ENCODE measurements around the gene TRAPPC5. TPM values are rescaled to one million over a fixed set of nuclear protein-coding genes. Genes with fewer than 3 reads are reported as not detected.
A peak's percentile ranks its signal among the peaks of the same experiment; 100 is the strongest.

TRAPPC5 gene
- total RNA-seq, 2 donors from 2014 or later: 82.6 to 108 TPM

DNA sequence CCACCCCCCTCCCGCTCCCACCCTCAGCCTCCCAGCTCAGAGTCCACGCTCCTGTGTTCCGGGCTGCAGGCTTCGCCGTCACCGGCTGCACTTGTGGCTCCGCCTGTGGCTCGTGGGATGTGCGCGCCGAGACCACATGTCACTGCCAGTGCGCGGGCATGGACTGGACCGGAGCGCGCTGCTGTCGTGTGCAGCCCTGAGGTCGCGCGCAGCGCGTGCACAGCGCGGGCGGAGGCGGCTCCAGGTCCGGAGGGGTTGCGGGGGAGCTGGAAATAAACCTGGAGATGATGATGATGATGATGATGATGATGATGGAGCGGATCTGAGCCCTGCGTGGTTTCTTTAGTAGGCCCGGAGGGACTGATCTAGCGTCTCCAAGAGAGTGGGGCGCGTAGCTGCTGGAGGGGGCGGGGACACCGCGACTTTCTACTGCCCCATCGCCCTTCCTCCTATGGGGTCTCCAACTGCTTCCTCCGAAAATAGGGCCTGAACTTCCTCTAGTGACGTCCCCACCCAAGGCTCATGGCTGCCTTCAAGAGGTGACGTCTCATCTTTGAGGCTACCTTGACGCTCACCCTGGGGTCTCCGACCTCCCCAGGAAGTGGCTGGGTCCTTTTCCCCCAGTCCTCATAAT lies 10.4 kb upstream of the TRAPPC5 start:
- no peak for DNase-seq
- intact Hi-C loops (cut with DNase I): loop anchor here in 1 of 2 donors (10.0 kb wide), 1 partner anchor 315 kb away; no protein-coding TSS in a partner anchor
- no peak for ATAC-seq

DNA sequence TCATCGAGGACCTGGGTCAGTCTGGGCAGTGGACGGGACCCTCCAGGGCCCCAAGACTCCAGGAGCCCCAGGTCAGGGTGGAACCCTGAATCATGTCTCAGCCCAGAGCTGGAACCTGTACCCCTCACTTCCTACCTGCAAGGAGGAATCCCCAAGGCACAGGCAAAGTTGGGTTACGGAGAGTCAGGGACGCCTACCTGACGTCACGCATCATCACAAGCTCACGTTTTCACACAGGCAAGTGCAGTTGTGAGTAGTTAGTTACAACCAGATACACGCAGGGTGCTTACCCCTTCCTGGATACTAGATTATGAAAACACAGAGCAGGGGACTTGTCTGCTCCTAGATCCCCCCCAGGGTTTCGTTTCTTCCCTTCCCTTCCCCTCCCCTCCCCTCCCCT lies 9.8 kb upstream of the TRAPPC5 start:
- DNase-seq (no peak), ATAC-seq (no peak)
- intact Hi-C loops (cut with DNase I): loop anchor here in 1 of 2 donors (10.0 kb wide), 1 partner anchor 316 kb away; no protein-coding TSS in a partner anchor

DNA sequence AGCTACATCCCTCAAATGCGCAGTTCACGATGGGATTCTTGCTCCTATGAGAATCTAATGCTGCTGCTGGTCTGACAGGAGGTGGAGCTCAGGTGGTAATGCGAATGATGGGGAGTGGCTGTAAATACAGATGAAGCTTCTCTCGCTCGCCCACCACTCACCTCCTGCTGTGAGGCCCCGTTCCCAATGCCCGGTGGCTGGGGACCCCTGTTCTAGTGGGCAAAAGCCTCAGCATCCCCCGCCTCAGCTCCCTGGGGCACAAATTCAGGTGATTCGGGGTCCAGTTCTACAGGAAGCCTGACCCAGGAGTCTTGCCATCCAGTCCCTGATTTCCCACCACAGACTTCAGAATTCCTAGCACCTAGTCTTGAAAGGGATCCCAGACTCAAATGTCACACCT lies 8.1 kb upstream of the TRAPPC5 start:
- ATAC-seq (no peak), DNase-seq (no peak)
- intact Hi-C loops (cut with DNase I): loop anchor here in 1 of 2 donors (10.0 kb wide), 1 partner anchor 318 kb away; no protein-coding TSS in a partner anchor

GRCh38 chr19:7674010-7675005 lies 6.3 kb upstream of the TRAPPC5 start:
- intact Hi-C loops (cut with DNase I): loop anchor here in 1 of 2 donors (10.0 kb wide), 1 partner anchor 320 kb away; no protein-coding TSS in a partner anchor
- peak; percentile 67 for DNase-seq
- peak; percentile 82 to 86 for ATAC-seq

- intact Hi-C loops (cut with DNase I): loop anchor here in 1 of 2 donors (10.0 kb wide), 1 partner anchor 322 kb away; no protein-coding TSS in a partner anchor
- no peak for ATAC-seq
- DNase-seq: no peak
Measured at GRCh38 chr19:7676376-7676775, 4.3 kb upstream of the TRAPPC5 start.

- DNase-seq (no peak), ATAC-seq (no peak)
- intact Hi-C loops (cut with DNase I): loop anchor here in 1 of 2 donors (10.0 kb wide), 1 partner anchor 322 kb away; no protein-coding TSS in a partner anchor
Measured at GRCh38 chr19:7676854-7677253, 3.8 kb upstream of the TRAPPC5 start, which contains the start of gene MCEMP1. Gene MCEMP1 (plus strand): TSS chr19:7677090. CDS start chr19:7677121, 31 bp downstream.

DNA sequence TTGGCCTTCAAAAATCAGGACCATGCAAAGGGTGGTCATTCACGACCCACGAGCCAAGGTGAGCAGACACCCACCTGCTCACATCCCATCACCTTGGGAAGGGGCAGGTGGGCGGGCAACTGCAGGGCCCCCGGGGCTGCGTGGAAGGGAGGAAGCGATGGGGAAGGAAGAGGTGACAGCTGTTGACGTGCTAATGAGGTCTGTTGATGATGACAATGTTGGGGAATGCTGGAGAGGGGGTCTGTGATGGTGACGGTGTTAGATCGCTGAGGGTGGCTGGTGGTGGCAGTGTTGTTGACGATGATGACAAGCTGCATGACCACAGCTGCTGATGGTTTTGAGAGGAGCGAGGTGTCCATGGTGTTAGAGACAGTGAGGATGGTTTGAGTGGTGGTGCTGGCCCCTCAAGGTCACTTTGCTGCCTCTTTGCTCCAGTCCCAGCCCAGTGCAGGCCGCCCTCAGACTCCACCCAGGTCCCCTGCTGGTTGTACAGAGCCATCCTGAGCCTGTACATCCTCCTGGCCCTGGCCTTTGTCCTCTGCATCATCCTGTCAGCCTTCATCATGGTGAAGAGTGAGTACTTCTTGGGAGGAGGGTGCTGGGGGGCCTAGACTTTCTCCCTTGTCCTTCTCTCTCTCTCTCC lies 2.8 kb upstream of the TRAPPC5 start:
- intact Hi-C loops (cut with DNase I): loop anchor here in 1 of 2 donors (10.0 kb wide), 1 partner anchor 323 kb away; no protein-coding TSS in a partner anchor
- ATAC-seq (no peak), DNase-seq (no peak)

DNA sequence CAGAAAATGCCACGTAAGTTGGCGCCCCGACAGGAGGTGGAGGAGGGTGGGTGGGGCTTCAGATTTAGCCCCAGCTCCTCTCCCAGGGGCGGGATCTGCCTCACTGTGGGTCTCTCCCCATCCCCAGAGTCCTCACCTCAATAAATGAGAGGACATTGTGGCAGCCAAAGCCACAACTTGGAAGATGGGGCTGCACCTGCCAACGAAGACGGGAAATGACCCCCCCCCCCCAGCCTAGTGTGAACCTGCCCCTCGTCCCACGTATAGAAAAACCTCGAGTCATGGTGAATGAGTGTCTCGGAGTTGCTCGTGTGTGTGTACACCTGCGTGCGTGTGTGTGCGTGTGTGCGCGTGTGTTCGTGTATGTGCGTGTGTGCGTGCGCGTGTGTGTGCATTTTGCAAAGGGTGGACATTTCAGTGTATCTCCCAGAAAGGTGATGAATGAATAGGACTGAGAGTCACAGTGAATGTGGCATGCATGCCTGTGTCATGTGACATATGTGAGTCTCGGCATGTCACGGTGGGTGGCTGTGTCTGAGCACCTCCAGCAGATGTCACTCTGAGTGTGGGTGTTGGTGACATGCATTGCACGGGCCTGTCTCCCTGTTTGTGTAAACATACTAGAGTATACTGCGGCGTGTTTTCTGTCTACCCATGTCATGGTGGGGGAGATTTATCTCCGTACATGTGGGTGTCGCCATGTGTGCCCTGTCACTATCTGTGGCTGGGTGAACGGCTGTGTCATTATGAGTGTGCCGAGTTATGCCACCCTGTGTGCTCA lies 1.5 kb upstream of the TRAPPC5 start:
- DNase-seq: no peak
- intact Hi-C loops (cut with DNase I): loop anchor here in 1 of 2 donors (10.0 kb wide), 1 partner anchor 324 kb away; no protein-coding TSS in a partner anchor

GRCh38 chr19:7679771-7680605 lies 645 bp upstream of the TRAPPC5 start:
- DNase-seq (no peak), ATAC-seq (no peak)
- intact Hi-C loops (cut with DNase I): loop anchor here (5.0 to 10.0 kb wide), 2 partner anchors 113 to 325 kb away; no protein-coding TSS in a partner anchor

More for the DNA sequence above, 1.5 kb upstream of the TRAPPC5 start:
- no peak for ATAC-seq

DNA sequence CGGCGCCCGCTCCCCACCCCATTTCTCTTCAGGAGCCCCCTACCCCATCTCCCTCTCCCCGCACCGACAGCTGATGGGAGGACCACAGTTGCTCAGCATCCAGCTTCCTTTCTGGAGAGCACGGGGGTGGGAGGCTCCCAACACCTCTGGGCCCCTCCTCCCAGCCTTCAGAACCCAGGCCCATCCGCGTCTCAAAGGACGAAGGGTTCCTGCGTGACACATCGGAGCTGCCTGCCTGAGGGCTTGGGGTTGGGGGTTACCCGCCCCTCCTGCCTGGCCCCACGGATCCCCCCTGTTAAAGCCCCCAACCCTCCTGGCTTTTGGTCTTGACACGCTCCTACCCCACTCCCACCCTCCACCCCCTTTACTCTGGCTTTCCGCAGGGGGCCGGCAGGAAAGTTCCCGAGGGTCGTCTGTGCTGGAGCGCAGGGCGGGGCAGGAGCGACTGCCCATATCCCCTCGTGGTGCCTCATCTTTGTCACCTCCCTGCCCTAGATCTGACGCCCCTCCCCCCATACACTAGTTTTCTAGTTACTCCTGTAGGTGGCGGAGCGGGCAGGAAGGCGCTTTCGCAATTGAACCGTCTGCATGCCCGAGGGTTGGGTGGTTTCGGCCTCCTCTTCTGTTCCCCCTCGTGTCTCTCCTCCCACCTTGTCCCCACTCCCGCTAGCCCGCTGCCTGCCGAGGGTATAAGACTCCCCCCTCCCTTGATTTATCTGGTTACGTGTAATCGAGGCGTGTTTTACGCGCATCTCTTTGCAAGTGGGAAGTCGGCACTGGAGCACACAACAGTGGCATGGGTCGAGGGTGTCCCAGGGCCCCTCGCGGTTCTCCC lies 924 bp downstream of the TRAPPC5 start:
- intact Hi-C loops (cut with DNase I): loop anchor here (5.0 to 10.0 kb wide), 2 partner anchors 114 to 327 kb away; no protein-coding TSS in a partner anchor
- DNase-seq (peak; percentile 83), ATAC-seq (peak; percentile 73 to 77)

- intact Hi-C loops (cut with DNase I): loop anchor here (5.0 to 10.0 kb wide), 2 partner anchors 115 to 328 kb away; no protein-coding TSS in a partner anchor
- DNase-seq: no peak
- ATAC-seq: no peak
Measured at GRCh38 chr19:7682175-7682855, 1.7 kb downstream of the TRAPPC5 start.

GRCh38 chr19:7685546-7686445 lies 5.2 kb downstream of the TRAPPC5 start:
- ATAC-seq (no peak), DNase-seq (no peak)
- intact Hi-C loops (cut with DNase I): loop anchor here in 1 of 2 donors (10.0 kb wide), 1 partner anchor 331 kb away; no protein-coding TSS in a partner anchor

DNA sequence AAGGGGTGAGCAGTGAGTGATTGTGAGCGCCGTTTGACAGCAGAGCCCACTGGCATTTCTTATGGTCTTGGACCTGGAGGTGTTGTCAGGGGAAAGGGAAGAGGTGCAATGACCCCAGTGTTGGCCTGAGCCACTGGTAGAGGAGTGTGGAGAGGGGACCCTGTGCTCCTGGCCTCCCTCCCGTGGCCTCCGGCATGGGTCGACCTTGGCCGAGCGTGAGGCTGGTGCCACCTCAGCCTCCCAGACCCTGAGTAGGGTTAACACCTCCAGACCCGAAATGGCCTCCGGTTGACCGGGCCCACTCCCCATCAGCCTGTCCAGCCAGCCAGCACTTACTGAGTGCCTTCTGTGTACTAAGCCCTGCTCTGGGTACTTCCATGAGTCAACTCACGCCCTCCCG lies 6.5 kb downstream of the TRAPPC5 start:
- DNase-seq: no peak
- ATAC-seq: no peak
- intact Hi-C loops (cut with DNase I): loop anchor here in 1 of 2 donors (10.0 kb wide), 1 partner anchor 332 kb away; no protein-coding TSS in a partner anchor

DNA sequence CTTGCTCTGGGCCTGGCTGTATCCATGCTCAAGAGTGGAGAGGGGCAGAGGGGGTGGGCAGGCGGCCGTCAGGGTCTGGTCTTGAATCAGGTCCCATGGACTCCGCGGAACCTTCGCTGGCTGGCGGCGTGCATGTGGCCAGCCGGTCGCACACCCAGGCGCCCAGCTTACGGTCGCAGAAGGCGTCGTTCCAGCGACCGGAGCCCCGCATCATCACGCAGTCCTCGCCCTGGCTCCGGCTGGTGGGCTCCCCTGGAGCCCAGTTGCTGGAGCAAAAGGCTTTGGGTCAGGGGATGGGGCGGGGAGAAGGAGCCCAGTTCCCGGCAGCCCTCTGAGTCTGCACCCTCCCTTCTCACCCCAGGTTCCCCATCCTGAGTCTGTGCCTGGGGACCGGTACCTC lies 8.5 kb downstream of the TRAPPC5 start:
- no peak for ATAC-seq
- no peak for DNase-seq
- intact Hi-C loops (cut with DNase I): loop anchor here in 1 of 2 donors (10.0 kb wide), 1 partner anchor 334 kb away; no protein-coding TSS in a partner anchor

All from left cardiac atrium (tissue), 4 donors.